ENCODE results near the gene NF1. TPM values are rescaled to one million over a fixed set of nuclear protein-coding genes. Genes with fewer than 3 reads are reported as not detected.
"Not testable (repeated sequence)": the region's sequence is repeated elsewhere in the genome, so short reads cannot be mapped to it uniquely, and the experiment has no call there.

NF1 gene
- total and polyA plus RNA-seq, 9 donors: 13.8 to 30.4 (median 22.8) TPM

DNA sequence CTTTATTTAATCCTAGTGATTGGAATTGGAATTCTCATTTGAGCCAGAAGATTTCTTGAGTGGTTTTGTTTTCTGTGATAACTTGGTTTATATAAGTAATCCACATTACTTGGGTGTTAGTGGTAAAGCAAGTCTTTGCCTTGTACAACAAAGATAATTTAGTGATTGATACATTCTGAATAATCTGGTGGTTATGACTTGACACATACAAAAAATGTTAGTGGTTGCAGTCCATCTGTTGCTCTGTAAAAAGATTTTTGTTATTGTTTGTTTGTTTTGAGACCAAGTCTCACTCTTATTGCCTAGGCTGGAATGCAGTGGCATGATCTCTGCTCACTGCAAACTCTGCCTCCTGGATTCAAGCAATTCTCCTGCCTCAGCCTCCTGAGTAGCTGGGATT is 189.1 kb downstream of the NF1 start:
- Histone ChIP-seq H3K36me3 (ENCODE audit: control insufficient read depth, insufficient read depth, low read length) (peaks cover 5% of the 10 kb centered on the region), H3K27me3 (ENCODE audit: control insufficient read depth, insufficient read depth, low read length) (no peaks in the 10 kb centered on the region), H3K27ac (ENCODE audit: low read length) (no peak overlapping the region), H3K4me1 (ENCODE audit: control insufficient read depth, insufficient read depth, low read length) (no peaks in the 10 kb centered on the region), H3K4me3 (ENCODE audit: low read length) (no peak overlapping the region), H3K9me3 (replicated peaks; ENCODE audit: control insufficient read depth, low read depth, low read length) (no peaks in the 10 kb centered on the region)
- no peak for DNase-seq

GRCh38 chr17:31286587-31286986 is 191.8 kb downstream of the NF1 start:
- Histone ChIP-seq H3K4me3 (ENCODE audit: low read length) (no peak overlapping the region), H3K4me1 (ENCODE audit: control insufficient read depth, insufficient read depth, low read length) (no peaks in the 10 kb centered on the region), H3K9me3 (replicated peaks; ENCODE audit: control insufficient read depth, low read depth, low read length) (no peaks in the 10 kb centered on the region), H3K36me3 (ENCODE audit: control insufficient read depth, insufficient read depth, low read length) (peaks cover 3% of the 10 kb centered on the region), H3K27me3 (ENCODE audit: control insufficient read depth, insufficient read depth, low read length) (no peaks in the 10 kb centered on the region), H3K27ac (ENCODE audit: low read length) (no peak overlapping the region)
- WGBS (ENCODE audit: insufficient coverage): no CpG with 5 or more reads among the region's 1 CpG
- no peak for DNase-seq

DNA sequence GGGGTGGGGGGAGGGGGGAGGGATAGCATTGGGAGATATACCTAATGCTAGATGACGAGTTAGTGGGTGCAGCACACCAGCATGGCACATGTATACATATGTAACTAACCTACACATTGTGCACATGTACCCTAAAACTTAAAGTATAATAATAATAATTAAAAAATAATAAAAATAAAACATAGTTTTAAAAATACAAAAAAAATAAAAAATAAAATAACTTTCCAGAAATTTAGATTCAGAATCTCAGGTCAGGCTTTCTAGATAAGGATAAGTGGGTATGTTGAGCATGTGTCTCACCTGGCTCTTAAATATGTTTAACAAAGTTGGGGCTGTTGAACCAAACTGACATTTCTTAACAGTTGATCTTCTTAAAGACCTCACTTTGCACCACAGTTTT is 193.2 kb downstream of the NF1 start:
- H3K4me1 ChIP-seq (ENCODE audit: control insufficient read depth, insufficient read depth, low read length); H3K36me3 ChIP-seq (ENCODE audit: control insufficient read depth, insufficient read depth, low read length); H3K27me3 ChIP-seq (ENCODE audit: control insufficient read depth, insufficient read depth, low read length); H3K9me3 ChIP-seq (replicated peaks; ENCODE audit: control insufficient read depth, low read depth, low read length); H3K4me3 ChIP-seq (ENCODE audit: low read length); DNase-seq; H3K27ac ChIP-seq (ENCODE audit: low read length): not testable (repeated sequence)
- WGBS (ENCODE audit: insufficient coverage): no CpG with 5 or more reads among the region's 1 CpG

GRCh38 chr17:31289790-31290189 is 195.0 kb downstream of the NF1 start:
- no peak for DNase-seq
- H3K27me3 ChIP-seq (ENCODE audit: control insufficient read depth, insufficient read depth, low read length): no peaks in the 10 kb centered on the region
- H3K36me3 ChIP-seq (ENCODE audit: control insufficient read depth, insufficient read depth, low read length): peaks cover 3% of the 10 kb centered on the region
- no CpG with 5 or more reads among the region's 3 CpGs for WGBS (ENCODE audit: insufficient coverage)
- no peaks in the 10 kb centered on the region for H3K9me3 ChIP-seq (replicated peaks; ENCODE audit: control insufficient read depth, low read depth, low read length)
- H3K4me1 ChIP-seq (ENCODE audit: control insufficient read depth, insufficient read depth, low read length): no peaks in the 10 kb centered on the region
- H3K4me3 ChIP-seq (ENCODE audit: low read length): no peak overlapping the region
- H3K27ac ChIP-seq (ENCODE audit: low read length): no peak overlapping the region

- Histone ChIP-seq H3K9me3 (replicated peaks; ENCODE audit: control insufficient read depth, low read depth, low read length) (no peaks in the 10 kb centered on the region), H3K4me3 (ENCODE audit: low read length) (no peak overlapping the region), H3K27ac (ENCODE audit: low read length) (no peak overlapping the region), H3K36me3 (ENCODE audit: control insufficient read depth, insufficient read depth, low read length) (peaks cover under 1% of the 10 kb centered on the region), H3K4me1 (ENCODE audit: control insufficient read depth, insufficient read depth, low read length) (no peaks in the 10 kb centered on the region), H3K27me3 (ENCODE audit: control insufficient read depth, insufficient read depth, low read length) (no peaks in the 10 kb centered on the region)
- DNase-seq: no peak
These were observed 197.0 kb downstream of the NF1 start for GRCh38 chr17:31291820-31292219.

DNA sequence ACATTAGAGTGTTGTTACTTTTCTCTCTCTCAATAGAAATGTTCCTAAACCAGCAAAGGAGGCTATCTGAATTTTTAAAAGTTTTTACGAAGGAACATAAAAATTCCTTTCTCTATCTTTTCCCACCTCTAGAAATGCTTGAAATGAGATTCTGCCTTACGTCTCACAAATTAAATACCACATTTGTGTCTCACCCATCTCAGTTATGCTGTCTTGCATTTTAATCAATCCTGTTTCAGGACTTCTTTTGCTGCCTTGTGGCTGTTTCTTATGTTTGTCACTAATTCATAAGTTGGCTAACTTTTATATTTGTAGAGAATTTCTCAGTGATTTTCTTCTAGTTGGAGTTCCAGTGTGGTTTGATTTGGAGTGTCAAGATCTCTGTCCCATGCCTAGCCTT is 198.8 kb downstream of the NF1 start:
- DNase-seq: no peak
- H3K9me3 ChIP-seq (replicated peaks; ENCODE audit: control insufficient read depth, low read depth, low read length): no peaks in the 10 kb centered on the region
- no peaks in the 10 kb centered on the region for H3K4me1 ChIP-seq (ENCODE audit: control insufficient read depth, insufficient read depth, low read length)
- no peak overlapping the region for H3K4me3 ChIP-seq (ENCODE audit: low read length)
- WGBS (ENCODE audit: insufficient coverage): no CpG with 5 or more reads among the region's 2 CpGs
- H3K27me3 ChIP-seq (ENCODE audit: control insufficient read depth, insufficient read depth, low read length): no peaks in the 10 kb centered on the region
- H3K27ac ChIP-seq (ENCODE audit: low read length): no peak overlapping the region
- no peaks in the 10 kb centered on the region for H3K36me3 ChIP-seq (ENCODE audit: control insufficient read depth, insufficient read depth, low read length)

DNA sequence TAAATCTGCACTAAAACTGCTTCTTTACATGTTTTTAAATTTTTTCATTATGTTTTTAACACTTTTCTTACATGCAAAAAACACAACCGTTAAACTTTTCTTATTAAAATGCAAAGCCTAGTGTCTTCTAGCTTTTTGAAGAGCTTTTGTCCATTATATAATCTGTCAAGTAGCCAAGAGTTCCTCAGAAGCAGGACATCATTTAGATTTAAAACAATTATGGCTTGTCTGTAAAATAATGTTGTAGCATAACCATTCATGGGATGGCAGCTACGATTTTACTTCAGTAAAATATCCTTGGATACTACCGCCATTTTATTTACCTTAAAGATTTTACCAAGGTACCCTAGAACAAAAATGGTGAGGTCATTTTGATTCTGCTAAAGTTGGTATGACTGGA is 199.5 kb downstream of the NF1 start:
- Histone ChIP-seq H3K36me3 (ENCODE audit: control insufficient read depth, insufficient read depth, low read length) (no peaks in the 10 kb centered on the region), H3K4me3 (ENCODE audit: low read length) (no peak overlapping the region), H3K4me1 (ENCODE audit: control insufficient read depth, insufficient read depth, low read length) (no peaks in the 10 kb centered on the region), H3K9me3 (replicated peaks; ENCODE audit: control insufficient read depth, low read depth, low read length) (no peaks in the 10 kb centered on the region), H3K27me3 (ENCODE audit: control insufficient read depth, insufficient read depth, low read length) (no peaks in the 10 kb centered on the region), H3K27ac (ENCODE audit: low read length) (no peak overlapping the region)
- DNase-seq: no peak
- no CpG with 5 or more reads among the region's 3 CpGs for WGBS (ENCODE audit: insufficient coverage)

DNA sequence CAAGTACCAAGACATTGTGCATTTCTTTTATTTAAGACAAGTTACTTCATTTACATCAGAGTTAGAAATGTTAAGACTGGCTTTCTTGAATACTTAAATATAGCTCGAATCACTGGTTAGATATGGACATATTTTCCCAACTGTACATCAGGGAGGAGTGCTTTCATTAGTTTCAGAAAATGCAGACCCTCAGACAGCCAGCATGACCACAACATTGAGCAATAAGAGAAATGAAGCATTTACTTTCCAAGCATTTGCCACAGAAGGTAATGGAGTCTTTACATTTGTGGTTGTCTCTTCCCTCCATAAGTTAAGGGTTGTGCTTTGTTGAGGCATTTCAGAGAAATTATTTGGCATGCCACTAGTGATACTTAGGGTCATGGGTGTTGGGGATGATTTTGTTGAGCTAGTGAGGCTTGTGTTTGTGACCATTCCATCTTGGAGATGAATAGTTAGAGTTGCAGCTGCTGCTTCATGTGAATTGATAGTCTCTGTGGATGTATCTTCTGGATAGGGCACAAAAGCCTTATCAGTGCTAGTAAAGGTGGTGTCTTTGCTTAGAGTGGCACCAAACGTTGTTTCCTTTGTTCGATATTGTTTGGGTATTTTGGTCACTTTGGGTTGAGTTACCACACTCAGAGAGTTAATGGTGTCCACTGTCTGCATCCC is 200.2 kb downstream of the NF1 start:
- Histone ChIP-seq H3K27ac (ENCODE audit: low read length) (no peak overlapping the region), H3K4me3 (ENCODE audit: low read length) (no peak overlapping the region), H3K9me3 (replicated peaks; ENCODE audit: control insufficient read depth, low read depth, low read length) (no peaks in the 10 kb centered on the region), H3K27me3 (ENCODE audit: control insufficient read depth, insufficient read depth, low read length) (no peaks in the 10 kb centered on the region), H3K4me1 (ENCODE audit: control insufficient read depth, insufficient read depth, low read length) (no peaks in the 10 kb centered on the region), H3K36me3 (ENCODE audit: control insufficient read depth, insufficient read depth, low read length) (no peaks in the 10 kb centered on the region)
- WGBS (ENCODE audit: insufficient coverage): 100% methylated on average over 2 of the region's 3 CpGs
- DNase-seq: no peak

DNA sequence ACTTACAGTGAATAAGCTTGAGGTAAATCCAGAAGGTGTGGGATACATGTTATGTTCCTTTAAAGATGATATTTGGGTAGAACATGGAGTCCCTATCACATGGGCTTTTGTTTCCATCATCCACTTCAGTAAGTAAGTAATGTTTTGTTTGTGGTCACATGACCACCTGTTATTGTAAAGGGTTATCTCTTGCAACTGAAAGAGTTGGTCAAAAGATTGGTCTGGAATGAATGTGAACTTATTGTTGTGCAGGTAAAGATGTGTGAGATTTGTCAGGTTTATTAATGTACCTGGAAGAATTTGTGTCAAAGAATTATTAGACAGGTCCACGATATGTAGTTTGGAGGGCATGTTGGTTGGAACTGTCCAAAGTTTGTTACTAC is 200.7 kb downstream of the NF1 start:
- 83% methylated on average over 1 of the region's 1 CpG for WGBS (ENCODE audit: insufficient coverage)
- Histone ChIP-seq H3K36me3 (ENCODE audit: control insufficient read depth, insufficient read depth, low read length) (no peaks in the 10 kb centered on the region), H3K4me1 (ENCODE audit: control insufficient read depth, insufficient read depth, low read length) (no peaks in the 10 kb centered on the region), H3K27me3 (ENCODE audit: control insufficient read depth, insufficient read depth, low read length) (no peaks in the 10 kb centered on the region), H3K27ac (ENCODE audit: low read length) (no peak overlapping the region), H3K4me3 (ENCODE audit: low read length) (no peak overlapping the region), H3K9me3 (replicated peaks; ENCODE audit: control insufficient read depth, low read depth, low read length) (no peaks in the 10 kb centered on the region)
- no peak for DNase-seq

DNA sequence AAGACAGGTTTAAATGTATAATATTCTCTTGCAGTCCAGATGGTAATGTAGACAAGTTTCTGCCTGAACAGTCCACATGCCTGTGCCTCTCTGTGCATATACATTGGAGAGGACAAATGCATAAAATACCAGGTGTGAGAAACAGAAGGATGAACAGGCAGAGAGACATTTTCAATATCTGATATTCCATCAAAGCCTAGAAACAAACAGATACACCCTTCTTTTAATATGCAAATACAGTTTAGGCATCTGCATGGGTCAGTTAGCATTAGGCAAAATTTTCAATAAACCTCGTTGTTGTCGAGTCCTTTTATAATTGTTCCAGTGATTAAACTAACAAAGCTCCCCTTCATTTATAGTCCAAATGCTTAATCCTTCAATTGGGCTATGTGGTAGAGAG is 201.4 kb downstream of the NF1 start:
- WGBS (ENCODE audit: insufficient coverage): no CpG with 5 or more reads among the region's 2 CpGs
- no peak for DNase-seq

GRCh38 chr17:31297090-31297489 is 202.3 kb downstream of the NF1 start, which contains the start of gene OMG:
TSS of gene OMG (minus strand) at chr17:31297239. CDS start at chr17:31296331, 908 bp downstream.
- H3K36me3 ChIP-seq (ENCODE audit: control insufficient read depth, insufficient read depth, low read length): no peaks in the 10 kb centered on the region
- H3K9me3 ChIP-seq (replicated peaks; ENCODE audit: control insufficient read depth, low read depth, low read length): no peaks in the 10 kb centered on the region
- no peaks in the 10 kb centered on the region for H3K4me1 ChIP-seq (ENCODE audit: control insufficient read depth, insufficient read depth, low read length)
- no peak within 1 kb of the TSS for H3K27ac ChIP-seq (ENCODE audit: low read length)
- WGBS (ENCODE audit: insufficient coverage): 83% methylated on average over 6 of the region's 7 CpGs
- H3K27me3 ChIP-seq (ENCODE audit: control insufficient read depth, insufficient read depth, low read length): no peaks in the 10 kb centered on the region
- no peak within 1 kb of the TSS for H3K4me3 ChIP-seq (ENCODE audit: low read length)
- no peak for DNase-seq

More for the DNA sequence above, 201.4 kb downstream of the NF1 start:
- Histone ChIP-seq H3K4me3 (ENCODE audit: low read length) (no peak overlapping the region), H3K27me3 (ENCODE audit: control insufficient read depth, insufficient read depth, low read length) (no peaks in the 10 kb centered on the region), H3K9me3 (replicated peaks; ENCODE audit: control insufficient read depth, low read depth, low read length) (no peaks in the 10 kb centered on the region), H3K4me1 (ENCODE audit: control insufficient read depth, insufficient read depth, low read length) (no peaks in the 10 kb centered on the region), H3K27ac (ENCODE audit: low read length) (no peak overlapping the region), H3K36me3 (ENCODE audit: control insufficient read depth, insufficient read depth, low read length) (no peaks in the 10 kb centered on the region)
